ENCODE results near the gene A1CF.

The A1CF gene

GRCh38 chr10:50846753-50847152 lies 38.7 kb downstream of the A1CF start:
- peaks cover 10% of the 10 kb centered on the region for H3K27me3 Mint-ChIP-seq
- no peak overlapping the region for H3K27ac Mint-ChIP-seq
- no peak overlapping the region for H3K4me3 Mint-ChIP-seq
- H3K9me3 Mint-ChIP-seq (ENCODE audit: low read depth), result no peaks in the 10 kb centered on the region
- H3K36me3 Mint-ChIP-seq, result no peaks in the 10 kb centered on the region
- no peaks in the 10 kb centered on the region for H3K4me1 Mint-ChIP-seq (ENCODE audit: low read depth)

GRCh38 chr10:50837095-50837494 lies 48.3 kb downstream of the A1CF start:
- peaks cover 8% of the 10 kb centered on the region for H3K27me3 Mint-ChIP-seq
- no peaks in the 10 kb centered on the region for H3K36me3 Mint-ChIP-seq
- no peaks in the 10 kb centered on the region for H3K9me3 Mint-ChIP-seq (ENCODE audit: low read depth)
- no peaks in the 10 kb centered on the region for H3K4me1 Mint-ChIP-seq (ENCODE audit: low read depth)
- no peak overlapping the region for H3K27ac Mint-ChIP-seq
- H3K4me3 Mint-ChIP-seq, result no peak overlapping the region

- Mint-ChIP-seq H3K9me3 (ENCODE audit: low read depth) (no peaks in the 10 kb centered on the region), H3K4me3 (no peak overlapping the region), H3K36me3 (no peaks in the 10 kb centered on the region), H3K27me3 (peaks cover 16% of the 10 kb centered on the region), H3K27ac (no peak overlapping the region), H3K4me1 (ENCODE audit: low read depth) (no peaks in the 10 kb centered on the region)
These were observed 53.2 kb downstream of the A1CF start for GRCh38 chr10:50832171-50832751.

GRCh38 chr10:50830066-50830465 lies 55.4 kb downstream of the A1CF start:
- no peak overlapping the region for H3K27ac Mint-ChIP-seq
- no peak overlapping the region for H3K4me3 Mint-ChIP-seq
- no peaks in the 10 kb centered on the region for H3K9me3 Mint-ChIP-seq (ENCODE audit: low read depth)
- no peaks in the 10 kb centered on the region for H3K4me1 Mint-ChIP-seq (ENCODE audit: low read depth)
- H3K36me3 Mint-ChIP-seq, result no peaks in the 10 kb centered on the region
- H3K27me3 Mint-ChIP-seq, result peaks cover 16% of the 10 kb centered on the region

GRCh38 chr10:50824782-50825181 lies 60.6 kb downstream of the A1CF start:
- H3K4me3 Mint-ChIP-seq, result no peak overlapping the region
- no peaks in the 10 kb centered on the region for H3K9me3 Mint-ChIP-seq (ENCODE audit: low read depth)
- no peak overlapping the region for H3K27ac Mint-ChIP-seq
- H3K36me3 Mint-ChIP-seq, result no peaks in the 10 kb centered on the region
- H3K27me3 Mint-ChIP-seq, result peaks cover 8% of the 10 kb centered on the region
- no peaks in the 10 kb centered on the region for H3K4me1 Mint-ChIP-seq (ENCODE audit: low read depth)

GRCh38 chr10:50823789-50824188 lies 61.6 kb downstream of the A1CF start:
- Mint-ChIP-seq H3K9me3 (ENCODE audit: low read depth) (no peaks in the 10 kb centered on the region), H3K27ac (no peak overlapping the region), H3K4me3 (no peak overlapping the region), H3K27me3 (peaks cover 8% of the 10 kb centered on the region), H3K36me3 (no peaks in the 10 kb centered on the region), H3K4me1 (ENCODE audit: low read depth) (no peaks in the 10 kb centered on the region)

- Mint-ChIP-seq H3K4me1 (ENCODE audit: low read depth) (no peaks in the 10 kb centered on the region), H3K27me3 (peaks cover 1% of the 10 kb centered on the region), H3K36me3 (no peaks in the 10 kb centered on the region), H3K4me3 (no peak overlapping the region), H3K9me3 (ENCODE audit: low read depth) (no peaks in the 10 kb centered on the region), H3K27ac (no peak overlapping the region)
These were observed 75.8 kb downstream of the A1CF start for GRCh38 chr10:50809596-50809995.

GRCh38 chr10:50807851-50808776 lies 77.3 kb downstream of the A1CF start:
- no peak overlapping the region for H3K27ac Mint-ChIP-seq
- H3K4me1 Mint-ChIP-seq (ENCODE audit: low read depth), result no peaks in the 10 kb centered on the region
- H3K9me3 Mint-ChIP-seq (ENCODE audit: low read depth), result no peaks in the 10 kb centered on the region
- no peak overlapping the region for H3K4me3 Mint-ChIP-seq
- H3K27me3 Mint-ChIP-seq, result peaks cover 1% of the 10 kb centered on the region
- H3K36me3 Mint-ChIP-seq, result no peaks in the 10 kb centered on the region

GRCh38 chr10:50805981-50806622 lies 79.3 kb downstream of the A1CF start:
- H3K36me3 Mint-ChIP-seq, result no peaks in the 10 kb centered on the region
- H3K4me1 Mint-ChIP-seq (ENCODE audit: low read depth), result no peaks in the 10 kb centered on the region
- H3K9me3 Mint-ChIP-seq (ENCODE audit: low read depth), result no peaks in the 10 kb centered on the region
- no peak overlapping the region for H3K27ac Mint-ChIP-seq
- peaks cover 1% of the 10 kb centered on the region for H3K27me3 Mint-ChIP-seq
- no peak overlapping the region for H3K4me3 Mint-ChIP-seq

GRCh38 chr10:50799595-50799994 lies 85.8 kb downstream of the A1CF start:
- Mint-ChIP-seq H3K4me3 (no peak overlapping the region), H3K4me1 (ENCODE audit: low read depth) (no peaks in the 10 kb centered on the region), H3K27ac (no peak overlapping the region), H3K36me3 (peaks cover 3% of the 10 kb centered on the region), H3K27me3 (peaks cover 6% of the 10 kb centered on the region), H3K9me3 (ENCODE audit: low read depth) (no peaks in the 10 kb centered on the region)

GRCh38 chr10:50798297-50798696 lies 87.1 kb downstream of the A1CF start:
- H3K27ac Mint-ChIP-seq, result no peak overlapping the region
- H3K27me3 Mint-ChIP-seq, result peaks cover 6% of the 10 kb centered on the region
- no peaks in the 10 kb centered on the region for H3K4me1 Mint-ChIP-seq (ENCODE audit: low read depth)
- H3K9me3 Mint-ChIP-seq (ENCODE audit: low read depth), result no peaks in the 10 kb centered on the region
- H3K4me3 Mint-ChIP-seq, result no peak overlapping the region
- peaks cover 3% of the 10 kb centered on the region for H3K36me3 Mint-ChIP-seq

GRCh38 chr10:50796693-50797092 lies 88.7 kb downstream of the A1CF start:
- Mint-ChIP-seq H3K27me3 (peaks cover 6% of the 10 kb centered on the region), H3K27ac (no peak overlapping the region), H3K4me1 (ENCODE audit: low read depth) (no peaks in the 10 kb centered on the region), H3K4me3 (no peak overlapping the region), H3K9me3 (ENCODE audit: low read depth) (no peaks in the 10 kb centered on the region), H3K36me3 (peaks cover 3% of the 10 kb centered on the region)

- no peaks in the 10 kb centered on the region for H3K4me1 Mint-ChIP-seq (ENCODE audit: low read depth)
- H3K36me3 Mint-ChIP-seq, result peaks cover 3% of the 10 kb centered on the region
- H3K9me3 Mint-ChIP-seq (ENCODE audit: low read depth), result no peaks in the 10 kb centered on the region
- no peak overlapping the region for H3K4me3 Mint-ChIP-seq
- H3K27me3 Mint-ChIP-seq, result peaks cover 8% of the 10 kb centered on the region
- H3K27ac Mint-ChIP-seq, result no peak overlapping the region
These were observed 90.9 kb downstream of the A1CF start for GRCh38 chr10:50794490-50794889.

- no peak overlapping the region for H3K4me3 Mint-ChIP-seq
- H3K9me3 Mint-ChIP-seq (ENCODE audit: low read depth), result no peaks in the 10 kb centered on the region
- H3K27me3 Mint-ChIP-seq, result peaks cover 3% of the 10 kb centered on the region
- H3K27ac Mint-ChIP-seq, result no peak overlapping the region
- peaks cover 11% of the 10 kb centered on the region for H3K4me1 Mint-ChIP-seq (ENCODE audit: low read depth)
- peaks cover 3% of the 10 kb centered on the region for H3K36me3 Mint-ChIP-seq
These were observed 96.2 kb downstream of the A1CF start for GRCh38 chr10:50788951-50789945.
